ENCODE measurements around the gene RAPH1. TPM values are rescaled to one million over a fixed set of nuclear protein-coding genes. Genes with fewer than 3 reads are reported as not detected.
A peak's percentile ranks its signal among the peaks of the same experiment; 100 is the strongest.

Gene RAPH1
- total and polyA plus RNA-seq, 2 experiments from 2014 or later = 5.0 to 36.2 TPM

DNA sequence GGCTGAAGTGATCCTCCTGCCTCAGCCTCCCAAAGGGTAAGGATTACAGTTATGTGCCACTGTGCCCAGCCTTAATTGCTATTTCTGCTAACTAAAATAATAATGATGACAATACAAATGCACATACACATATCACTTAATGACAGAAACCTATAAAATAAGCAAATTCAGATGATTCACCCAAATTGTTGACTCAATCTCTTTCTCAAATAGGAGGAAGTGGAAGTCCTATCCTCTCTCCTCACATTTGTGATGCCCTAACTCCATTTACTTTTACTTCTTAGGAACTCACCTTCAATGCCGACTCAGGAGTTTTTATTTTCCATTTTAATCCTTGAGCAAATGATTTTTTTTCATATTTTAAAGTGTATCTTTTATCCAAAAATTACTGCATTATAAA is 24.5 kb upstream of the RAPH1 start:
- Histone ChIP-seq H2AFZ (no peak overlapping the region), H3K36me3 (ENCODE audit: insufficient read depth) (no peaks in the 10 kb centered on the region), H3K27ac (ENCODE audit: low read depth) (no peak overlapping the region), H3K9me2 (ENCODE audit: insufficient read depth) (no peaks in the 10 kb centered on the region), H3K27me3 (ENCODE audit: insufficient read depth) (no peaks in the 10 kb centered on the region), H3K4me1 (ENCODE audit: insufficient read depth) (no peaks in the 10 kb centered on the region), H3K79me2 (replicated peaks; ENCODE audit: insufficient read depth) (no peaks in the 10 kb centered on the region), H4K20me1 (replicated peaks; ENCODE audit: insufficient read depth) (no peaks in the 10 kb centered on the region), H3F3A (replicated peaks; ENCODE audit: low read depth) (no peaks in the 10 kb centered on the region), H3K4me3 (no peak overlapping the region), H3K4me2 (no peak overlapping the region)
- H3K4me1 Mint-ChIP-seq = no peaks in the 10 kb centered on the region
- H3K9me3 Mint-ChIP-seq = no peaks in the 10 kb centered on the region
- TF ChIP-seq NANOG (IDR thresholded peaks at IDR 0.05; ENCODE audit: borderline replicate concordance) (no peak), EZH2 (IDR thresholded peaks at IDR 0.05; ENCODE audit: low read depth, unreplicated experiment) (no peak), CREB1 (CRISPR knock-in tag; IDR thresholded peaks at IDR 0.05; ENCODE audit: low read depth) (no peak)
- TF ChIP-seq, protein P1, sequence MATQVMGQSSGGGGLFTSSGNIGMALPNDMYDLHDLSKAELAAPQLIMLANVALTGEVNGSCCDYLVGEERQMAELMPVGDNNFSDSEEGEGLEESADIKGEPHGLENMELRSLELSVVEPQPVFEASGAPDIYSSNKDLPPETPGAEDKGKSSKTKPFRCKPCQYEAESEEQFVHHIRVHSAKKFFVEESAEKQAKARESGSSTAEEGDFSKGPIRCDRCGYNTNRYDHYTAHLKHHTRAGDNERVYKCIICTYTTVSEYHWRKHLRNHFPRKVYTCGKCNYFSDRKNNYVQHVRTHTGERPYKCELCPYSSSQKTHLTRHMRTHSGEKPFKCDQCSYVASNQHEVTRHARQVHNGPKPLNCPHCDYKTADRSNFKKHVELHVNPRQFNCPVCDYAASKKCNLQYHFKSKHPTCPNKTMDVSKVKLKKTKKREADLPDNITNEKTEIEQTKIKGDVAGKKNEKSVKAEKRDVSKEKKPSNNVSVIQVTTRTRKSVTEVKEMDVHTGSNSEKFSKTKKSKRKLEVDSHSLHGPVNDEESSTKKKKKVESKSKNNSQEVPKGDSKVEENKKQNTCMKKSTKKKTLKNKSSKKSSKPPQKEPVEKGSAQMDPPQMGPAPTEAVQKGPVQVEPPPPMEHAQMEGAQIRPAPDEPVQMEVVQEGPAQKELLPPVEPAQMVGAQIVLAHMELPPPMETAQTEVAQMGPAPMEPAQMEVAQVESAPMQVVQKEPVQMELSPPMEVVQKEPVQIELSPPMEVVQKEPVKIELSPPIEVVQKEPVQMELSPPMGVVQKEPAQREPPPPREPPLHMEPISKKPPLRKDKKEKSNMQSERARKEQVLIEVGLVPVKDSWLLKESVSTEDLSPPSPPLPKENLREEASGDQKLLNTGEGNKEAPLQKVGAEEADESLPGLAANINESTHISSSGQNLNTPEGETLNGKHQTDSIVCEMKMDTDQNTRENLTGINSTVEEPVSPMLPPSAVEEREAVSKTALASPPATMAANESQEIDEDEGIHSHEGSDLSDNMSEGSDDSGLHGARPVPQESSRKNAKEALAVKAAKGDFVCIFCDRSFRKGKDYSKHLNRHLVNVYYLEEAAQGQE (IDR thresholded peaks at IDR 0.05; ENCODE audit: unreplicated experiment) = no peak
- TF ChIP-seq, protein P2, sequence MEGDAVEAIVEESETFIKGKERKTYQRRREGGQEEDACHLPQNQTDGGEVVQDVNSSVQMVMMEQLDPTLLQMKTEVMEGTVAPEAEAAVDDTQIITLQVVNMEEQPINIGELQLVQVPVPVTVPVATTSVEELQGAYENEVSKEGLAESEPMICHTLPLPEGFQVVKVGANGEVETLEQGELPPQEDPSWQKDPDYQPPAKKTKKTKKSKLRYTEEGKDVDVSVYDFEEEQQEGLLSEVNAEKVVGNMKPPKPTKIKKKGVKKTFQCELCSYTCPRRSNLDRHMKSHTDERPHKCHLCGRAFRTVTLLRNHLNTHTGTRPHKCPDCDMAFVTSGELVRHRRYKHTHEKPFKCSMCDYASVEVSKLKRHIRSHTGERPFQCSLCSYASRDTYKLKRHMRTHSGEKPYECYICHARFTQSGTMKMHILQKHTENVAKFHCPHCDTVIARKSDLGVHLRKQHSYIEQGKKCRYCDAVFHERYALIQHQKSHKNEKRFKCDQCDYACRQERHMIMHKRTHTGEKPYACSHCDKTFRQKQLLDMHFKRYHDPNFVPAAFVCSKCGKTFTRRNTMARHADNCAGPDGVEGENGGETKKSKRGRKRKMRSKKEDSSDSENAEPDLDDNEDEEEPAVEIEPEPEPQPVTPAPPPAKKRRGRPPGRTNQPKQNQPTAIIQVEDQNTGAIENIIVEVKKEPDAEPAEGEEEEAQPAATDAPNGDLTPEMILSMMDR (conservative IDR thresholded peaks at IDR 0.05; ENCODE audit: low read depth in 2 of 2) = no peak
- no peak overlapping the region for H3K27ac Mint-ChIP-seq
- H3K4me3 Mint-ChIP-seq = no peak overlapping the region
- peaks cover 6% of the 10 kb centered on the region for H3K27me3 Mint-ChIP-seq (ENCODE audit: insufficient read depth, low read depth, poor library complexity)
- H3K36me3 Mint-ChIP-seq (ENCODE audit: low read depth) = no peaks in the 10 kb centered on the region
- DNase-seq (ENCODE audit: low spot score) = no peak
- no peak for ATAC-seq

DNA sequence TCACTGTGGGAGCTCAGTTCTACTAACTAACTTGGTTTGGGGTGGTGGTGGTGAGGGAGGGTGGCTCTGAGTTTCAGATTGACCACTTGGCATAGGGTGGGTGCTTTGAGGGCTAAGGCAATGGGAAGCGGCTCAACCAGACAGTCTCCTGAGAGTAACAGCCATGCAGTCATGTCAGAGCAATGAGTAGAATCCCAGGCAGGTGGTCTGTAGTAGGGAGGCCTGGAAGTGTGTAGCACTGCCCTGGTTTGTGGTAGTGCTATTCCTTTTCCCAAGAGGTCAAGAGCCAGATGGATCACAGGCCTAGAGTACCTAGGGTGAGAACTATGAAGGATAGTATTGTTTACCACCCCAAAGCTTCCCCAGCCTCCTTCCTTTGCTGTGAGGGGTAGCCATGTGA is 18.7 kb upstream of the RAPH1 start:
- H3K4me1 ChIP-seq (ENCODE audit: insufficient read depth) = no peaks in the 10 kb centered on the region
- no peak overlapping the region for H3K4me3 ChIP-seq
- TF ChIP-seq JUNB (IDR thresholded peaks at IDR 0.05; ENCODE audit: unreplicated experiment) (no peak), NANOG (IDR thresholded peaks at IDR 0.05; ENCODE audit: borderline replicate concordance) (no peak)
- H3K9me2 ChIP-seq (ENCODE audit: insufficient read depth) = no peaks in the 10 kb centered on the region
- H3K4me2 ChIP-seq = no peak overlapping the region
- no peak overlapping the region for H3K27ac ChIP-seq (ENCODE audit: low read depth)
- no peaks in the 10 kb centered on the region for H3K79me2 ChIP-seq (replicated peaks; ENCODE audit: insufficient read depth)
- no peaks in the 10 kb centered on the region for H4K20me1 ChIP-seq (replicated peaks; ENCODE audit: insufficient read depth)
- H3K9me3 Mint-ChIP-seq = no peaks in the 10 kb centered on the region
- no peak for ATAC-seq
- H3K36me3 Mint-ChIP-seq (ENCODE audit: low read depth) = no peaks in the 10 kb centered on the region
- no peak overlapping the region for H3K4me3 Mint-ChIP-seq
- H3F3A ChIP-seq (replicated peaks; ENCODE audit: low read depth) = no peaks in the 10 kb centered on the region
- H2AFZ ChIP-seq = peak overlapping the region; percentile 72
- no peaks in the 10 kb centered on the region for H3K36me3 ChIP-seq (ENCODE audit: insufficient read depth)
- peaks cover 1% of the 10 kb centered on the region for H3K27me3 Mint-ChIP-seq (ENCODE audit: insufficient read depth, low read depth, poor library complexity)
- DNase-seq (ENCODE audit: low spot score) = no peak
- H3K27ac Mint-ChIP-seq = no peak overlapping the region
- H3K4me1 Mint-ChIP-seq = peaks cover 5% of the 10 kb centered on the region; the same call in 2 of the 3 replicates
- H3K27me3 ChIP-seq (ENCODE audit: insufficient read depth) = no peaks in the 10 kb centered on the region

Measured in GM23338 (cell line).